HEK293T (cell line): ENCODE data around the gene ACP3.
"Not testable (repeated sequence)": the region's sequence is repeated elsewhere in the genome, so short reads cannot be mapped to it uniquely, and the experiment has no call there.

ENCODE experiments used
- FOXM1 ChIP-seq: fragments of 450-650 bp; IDR thresholded peaks from 2 replicates; pipeline ENCODE4 v1.6.1; 2017; ENCODE audit warnings: mild to moderate bottlenecking, borderline replicate concordance
- L3MBTL2 ChIP-seq: fragments of 450-650 bp; conservative IDR thresholded peaks from 2 replicates; pipeline ENCODE4 v1.6.1; 2016; ENCODE audit warnings: mild to moderate bottlenecking
- NFRKB ChIP-seq: fragments of 450-650 bp; IDR thresholded peaks from 2 replicates; pipeline ENCODE4 v1.6.1; 2016; ENCODE audit warnings: mild to moderate bottlenecking, moderate library complexity
- SP1 ChIP-seq: fragments of 450-650 bp; IDR thresholded peaks from 2 replicates; pipeline ENCODE4 v1.6.1; 2017

- not testable (repeated sequence) for TF ChIP-seq NFRKB, L3MBTL2, SP1, FOXM1
These were observed 7.2 kb upstream of the ACP3 start for GRCh38 chr3:132310057-132310456.
